GM18499 (cell line): ENCODE results near the gene CPNE2.
"Not testable (repeated sequence)": the region's sequence is repeated elsewhere in the genome, so short reads cannot be mapped to it uniquely, and the experiment has no call there.

Source experiments
- ATAC-seq: cut with Tn5 transposase; IDR thresholded peaks from one replicate; pipeline ENCODE4 v1.9.1; 2021; ENCODE audit warnings: moderate number of reproducible peaks; ENCODE audit not compliant: insufficient read depth, unreplicated experiment

Gene CPNE2

DNA sequence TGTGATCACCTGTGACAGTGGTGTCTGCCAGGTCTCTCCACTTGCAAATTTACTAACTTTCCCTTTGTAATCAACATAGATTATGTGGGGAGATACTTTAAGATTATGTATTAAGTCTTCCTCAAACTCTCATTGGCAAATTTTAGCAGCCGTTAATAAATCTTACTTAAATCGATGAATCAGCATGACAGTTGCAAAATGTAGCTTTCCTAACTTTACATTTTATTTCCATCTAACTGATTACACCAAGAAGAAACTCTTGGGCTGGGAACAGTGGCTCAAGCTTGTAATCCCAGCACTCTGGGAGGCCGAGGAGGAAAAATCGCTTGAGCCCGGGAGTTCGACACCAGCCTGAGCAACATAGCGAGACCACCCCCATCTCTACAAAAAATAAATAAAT is 23.3 kb upstream of the CPNE2 start:
- no peak for ATAC-seq

DNA sequence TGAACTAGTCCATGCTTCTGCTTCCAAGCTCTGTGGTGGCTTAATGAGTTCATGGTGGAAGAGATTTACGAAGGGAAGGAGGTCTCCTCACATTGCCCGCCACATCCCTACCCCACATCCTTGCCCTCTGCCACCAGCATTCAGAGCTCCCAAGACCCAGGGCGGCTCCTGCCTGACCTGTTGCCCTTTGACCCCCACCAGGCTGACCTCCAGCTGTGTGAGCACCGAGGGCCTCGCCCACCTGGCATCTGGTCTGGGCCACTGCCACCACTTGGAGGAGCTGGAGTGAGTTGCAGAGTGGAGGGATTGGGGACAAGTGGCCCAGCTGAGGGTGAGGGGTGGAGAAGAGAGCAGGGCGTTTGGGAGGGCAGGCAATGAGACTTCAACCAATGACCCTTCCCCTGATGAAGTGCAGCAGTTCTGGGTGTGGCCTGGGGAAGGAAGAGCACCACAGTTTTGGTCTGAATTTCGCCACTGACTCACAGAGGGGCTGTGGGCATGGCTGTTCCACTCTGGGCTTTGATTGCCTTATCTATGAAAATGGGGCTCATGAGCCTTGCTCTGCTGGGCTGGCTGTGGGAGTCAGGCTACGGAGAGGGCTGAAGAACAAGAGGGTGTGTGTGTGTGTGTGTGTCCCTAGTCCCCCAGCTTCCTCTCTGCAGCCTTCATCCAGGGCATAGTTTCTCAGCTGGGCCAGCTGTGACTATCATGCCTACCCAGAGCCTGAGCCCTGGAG is 22.6 kb upstream of the CPNE2 start:
- no peak for ATAC-seq

DNA sequence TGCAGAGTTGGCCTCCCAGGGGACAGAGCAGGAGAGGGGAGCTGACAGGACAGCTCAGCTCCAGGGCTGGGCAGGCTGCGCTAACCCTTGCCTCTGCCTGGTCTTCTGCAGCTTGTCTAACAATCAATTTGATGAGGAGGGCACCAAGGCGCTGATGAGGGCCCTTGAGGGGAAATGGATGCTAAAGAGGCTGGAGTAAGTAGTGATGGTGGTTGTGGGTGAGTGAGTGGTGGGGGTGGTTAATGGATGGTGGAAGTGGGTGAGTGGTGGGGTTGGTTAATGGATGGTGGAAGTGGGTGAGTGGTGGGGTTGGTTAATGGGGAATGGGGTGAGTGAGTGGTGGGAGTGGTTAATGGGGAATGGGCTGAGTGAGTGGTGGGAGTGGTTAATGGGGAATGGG is 22.0 kb upstream of the CPNE2 start:
- ATAC-seq: no peak

DNA sequence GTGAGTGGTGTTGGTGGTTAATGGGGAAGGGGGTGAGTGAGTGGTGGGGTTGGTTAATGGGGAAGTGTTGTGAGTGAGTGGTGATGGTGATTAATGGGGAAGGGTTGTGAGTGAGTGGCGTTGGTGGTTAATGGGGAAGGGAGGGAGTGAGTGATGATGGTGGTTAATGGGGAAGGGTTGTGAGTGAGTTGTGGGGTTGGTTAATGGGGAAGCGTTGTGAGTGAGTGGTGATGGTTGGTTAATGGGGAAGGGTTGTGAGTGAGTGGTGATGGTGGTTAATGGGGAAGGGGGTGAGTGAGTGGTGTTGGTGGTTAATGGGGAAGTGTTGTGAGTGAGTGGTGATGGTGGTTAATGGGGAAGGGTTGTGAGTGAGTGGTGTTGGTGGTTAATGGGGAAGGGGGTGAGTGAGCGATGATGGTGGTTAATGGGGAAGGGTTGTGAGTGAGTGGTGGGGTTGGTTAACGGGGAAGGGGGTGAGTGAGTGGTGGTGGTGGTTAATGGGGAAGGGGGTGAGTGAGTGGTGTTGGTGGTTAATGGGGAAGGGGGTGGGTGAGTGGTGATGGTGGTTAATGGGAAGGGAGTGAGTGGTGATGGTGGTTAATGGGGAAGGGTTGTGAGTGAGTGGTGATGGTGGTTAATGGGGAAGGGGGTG is 21.2 kb upstream of the CPNE2 start:
- not testable (repeated sequence) for ATAC-seq

DNA sequence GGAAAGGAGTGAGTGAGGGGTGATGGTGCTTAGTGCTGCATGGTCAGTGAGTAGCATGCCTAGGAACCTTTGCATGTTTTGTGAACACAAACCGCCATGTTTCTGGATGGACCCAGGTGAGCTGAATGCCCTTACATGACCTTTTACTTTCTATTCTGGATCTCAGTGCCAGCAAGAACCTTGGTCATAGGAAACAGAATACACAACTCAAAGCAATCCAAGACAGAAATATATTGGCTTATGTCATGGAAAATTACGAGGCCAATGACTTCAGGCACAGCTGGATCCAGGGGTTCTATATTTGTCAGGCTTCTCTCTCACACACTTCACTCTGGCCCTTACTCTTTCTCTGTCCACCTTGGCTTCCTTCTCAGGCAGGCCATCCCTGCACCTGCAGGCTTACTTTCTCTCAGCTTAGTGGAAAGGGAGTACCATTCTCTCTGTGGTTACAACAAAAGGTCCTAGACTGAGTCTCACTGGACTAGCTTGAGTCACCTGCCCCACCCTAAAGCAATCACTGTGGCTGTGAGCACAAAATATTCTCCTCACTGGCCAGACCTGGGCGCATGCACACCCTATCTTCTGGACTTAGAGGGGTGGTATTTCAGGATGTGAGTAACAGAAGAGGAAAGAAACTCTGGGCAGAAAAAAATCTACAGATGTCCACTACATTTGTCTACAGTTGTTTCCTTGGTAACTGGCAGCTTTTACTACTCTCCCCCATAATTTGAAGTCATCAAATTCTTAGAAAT is 20.4 kb upstream of the CPNE2 start:
- ATAC-seq: no peak

DNA sequence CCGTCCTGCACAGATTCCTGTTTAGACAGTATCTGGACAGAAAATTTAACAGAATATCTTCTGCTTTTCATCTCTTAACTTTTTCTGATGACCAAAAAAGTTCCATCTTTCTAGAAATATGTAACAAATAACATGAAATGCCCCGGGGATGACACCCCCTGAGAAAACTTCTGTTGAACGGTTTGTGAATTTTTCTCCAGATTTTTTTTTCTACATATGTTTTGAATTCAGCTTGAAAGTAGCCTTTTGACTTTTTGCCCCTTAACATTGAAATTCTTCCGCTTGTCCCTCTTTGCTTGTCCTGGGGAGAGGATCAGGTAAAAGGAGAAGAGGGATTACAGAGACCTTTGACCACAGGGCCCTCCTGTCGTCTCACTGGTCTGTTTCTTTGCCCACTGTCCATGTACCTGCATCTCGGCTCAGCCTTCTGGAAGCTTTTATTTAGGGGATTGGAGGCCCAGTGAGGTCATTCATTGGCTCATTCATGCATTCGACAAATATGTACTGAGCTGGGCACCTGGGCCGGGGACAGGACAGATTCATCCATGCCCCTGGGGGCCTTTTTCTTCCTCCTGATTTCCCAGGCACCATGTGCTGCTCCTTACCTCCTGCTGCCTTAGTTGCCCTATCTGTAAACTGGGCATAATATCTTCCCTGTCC is 19.6 kb upstream of the CPNE2 start:
- no peak for ATAC-seq

DNA sequence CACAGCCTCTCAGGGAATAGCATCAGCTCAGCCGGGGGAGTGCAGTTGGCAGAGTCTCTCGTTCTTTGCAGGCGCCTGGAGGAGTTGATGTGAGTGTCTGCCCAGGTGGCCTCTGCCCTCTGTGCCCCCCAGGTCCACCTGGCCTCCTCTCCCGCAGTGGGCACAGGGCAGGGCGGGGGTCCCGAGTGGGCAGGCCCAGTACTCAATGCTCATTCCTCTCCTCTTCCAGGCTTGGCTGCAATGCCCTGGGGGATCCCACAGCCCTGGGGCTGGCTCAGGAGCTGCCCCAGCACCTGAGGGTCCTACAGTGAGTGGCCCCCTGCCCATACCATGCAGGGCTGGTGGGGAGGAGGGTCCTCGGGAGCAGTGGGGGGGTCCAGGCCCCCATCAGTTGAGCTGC is 14.7 kb upstream of the CPNE2 start:
- ATAC-seq: no peak

DNA sequence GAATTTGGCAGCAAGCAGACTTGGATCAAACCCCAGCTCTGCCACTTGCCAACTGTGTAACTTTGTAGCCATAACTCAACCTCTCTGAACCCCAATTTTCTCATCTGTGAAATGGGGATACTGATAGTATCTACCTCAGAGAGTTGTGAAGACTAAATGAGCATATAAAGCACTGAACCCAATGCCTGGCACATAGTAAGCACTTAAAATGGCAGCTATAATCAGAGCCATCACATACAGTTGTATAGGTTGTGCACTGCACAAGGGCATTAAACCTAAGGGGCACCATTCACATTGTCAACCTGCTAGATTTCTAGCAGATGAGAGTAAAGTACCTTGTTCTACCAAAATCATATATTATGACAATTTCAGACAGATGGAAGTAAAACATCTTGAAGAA is 10.6 kb upstream of the CPNE2 start:
- no peak for ATAC-seq

DNA sequence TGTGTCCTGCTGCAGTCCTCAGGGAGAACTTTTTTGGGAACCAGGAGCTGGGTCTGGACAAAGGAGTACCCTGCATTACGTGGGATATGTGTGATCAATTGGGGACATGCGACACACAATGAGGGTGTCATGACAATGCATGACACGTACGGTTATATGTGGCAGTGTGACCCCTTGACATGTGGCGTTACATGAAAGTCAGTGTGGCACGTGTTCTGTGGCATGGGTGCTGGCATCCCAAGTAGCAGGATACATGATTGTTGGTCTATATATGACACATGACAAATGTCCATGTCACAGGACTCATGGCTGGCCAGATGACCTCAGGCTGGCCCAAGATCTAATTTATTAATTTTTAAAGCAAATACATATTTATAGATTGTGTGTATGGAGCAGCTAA is 9.7 kb upstream of the CPNE2 start:
- no peak for ATAC-seq

DNA sequence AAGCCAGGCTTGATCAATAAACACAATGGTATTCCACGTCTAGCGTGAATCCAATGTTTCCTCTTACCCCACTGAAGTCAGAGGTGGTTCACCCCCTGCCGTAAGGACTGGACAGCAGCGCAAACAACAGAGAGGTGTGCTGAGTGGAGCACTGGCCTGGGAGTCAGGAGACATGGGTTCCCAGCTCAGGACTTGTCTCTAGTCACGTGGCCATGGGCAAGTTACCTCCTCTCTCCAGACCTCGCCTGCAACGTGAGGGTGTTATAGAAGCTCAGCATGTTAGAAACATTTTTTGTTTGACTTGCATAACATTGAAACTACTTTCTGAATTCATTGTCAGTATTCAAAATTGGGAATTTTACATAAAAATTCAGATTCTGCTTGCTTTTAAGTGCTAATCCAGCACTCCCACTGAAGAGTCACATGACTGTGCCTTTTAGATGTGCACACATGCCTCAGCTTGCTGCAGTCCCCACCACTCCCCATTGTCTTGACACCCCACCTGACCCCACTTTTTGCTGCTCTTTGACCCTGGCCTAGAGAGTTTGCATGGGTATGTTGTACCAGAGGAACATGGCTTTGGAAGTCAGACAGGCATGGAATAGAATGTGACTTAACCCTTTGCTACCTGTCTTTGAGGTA is 8.8 kb upstream of the CPNE2 start:
- ATAC-seq: no peak

DNA sequence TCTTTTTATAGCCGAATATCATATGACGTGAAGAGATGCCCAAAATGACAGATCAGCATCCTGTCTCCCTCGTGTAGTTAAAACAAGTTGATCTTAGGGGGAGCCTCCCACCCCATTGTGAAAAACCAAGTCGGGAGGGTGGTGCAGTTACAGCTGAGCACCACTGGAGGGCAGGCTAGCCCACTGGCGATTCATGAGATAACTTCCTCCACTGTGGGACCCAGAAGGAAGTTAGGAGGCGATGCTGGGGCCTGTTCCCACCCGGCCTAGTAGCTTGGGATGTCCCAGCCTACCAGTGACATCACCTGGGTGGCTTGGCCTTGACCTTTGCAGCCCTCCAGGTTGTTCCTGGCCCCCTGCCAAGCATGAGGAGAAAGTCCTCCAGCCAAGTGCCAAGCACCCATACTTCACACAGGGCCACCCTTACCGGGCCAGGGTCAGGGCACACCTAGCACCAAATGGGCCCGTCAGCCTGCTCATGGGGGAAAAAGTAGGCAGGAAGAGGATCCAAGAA is 8.1 kb upstream of the CPNE2 start:
- ATAC-seq: no peak

DNA sequence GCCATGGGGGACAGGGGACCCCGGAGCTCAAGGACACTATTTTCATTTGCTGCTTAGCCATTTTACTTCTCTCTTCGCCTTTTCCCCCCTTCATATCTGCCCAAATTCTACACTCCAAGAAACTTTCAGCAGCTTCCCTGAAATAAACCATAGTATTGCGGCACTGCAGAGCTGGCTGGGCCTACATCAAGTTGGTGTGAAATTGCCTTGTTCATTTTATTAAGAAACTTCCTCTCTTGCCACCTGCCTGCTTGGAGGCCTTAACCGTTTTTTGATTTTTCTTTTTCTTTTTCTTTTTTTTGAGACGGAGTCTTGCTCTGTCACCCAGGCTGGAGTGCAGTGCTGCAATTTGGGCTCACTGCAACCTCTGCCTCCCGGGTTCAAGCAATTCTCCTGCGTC is 7.4 kb upstream of the CPNE2 start:
- no peak for ATAC-seq

DNA sequence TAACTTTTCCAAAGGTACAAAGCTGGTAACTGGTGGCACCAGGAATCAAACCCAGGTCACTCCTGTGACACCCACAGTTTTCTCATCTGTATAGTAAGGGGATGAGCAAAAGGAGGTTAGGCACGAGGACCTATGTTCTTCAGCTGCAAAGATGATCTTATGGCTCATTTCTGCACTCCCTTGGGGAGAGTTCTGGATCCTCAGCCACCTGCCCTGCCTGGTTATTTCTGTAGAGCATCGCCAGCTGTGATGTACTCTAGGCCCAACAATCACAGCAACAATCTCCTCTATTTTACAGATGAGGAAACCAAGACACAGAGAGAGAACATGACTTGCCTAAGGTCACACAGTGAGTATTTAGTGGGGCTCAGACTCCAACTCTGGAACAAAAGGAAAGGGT is 5.4 kb upstream of the CPNE2 start:
- ATAC-seq: no peak

DNA sequence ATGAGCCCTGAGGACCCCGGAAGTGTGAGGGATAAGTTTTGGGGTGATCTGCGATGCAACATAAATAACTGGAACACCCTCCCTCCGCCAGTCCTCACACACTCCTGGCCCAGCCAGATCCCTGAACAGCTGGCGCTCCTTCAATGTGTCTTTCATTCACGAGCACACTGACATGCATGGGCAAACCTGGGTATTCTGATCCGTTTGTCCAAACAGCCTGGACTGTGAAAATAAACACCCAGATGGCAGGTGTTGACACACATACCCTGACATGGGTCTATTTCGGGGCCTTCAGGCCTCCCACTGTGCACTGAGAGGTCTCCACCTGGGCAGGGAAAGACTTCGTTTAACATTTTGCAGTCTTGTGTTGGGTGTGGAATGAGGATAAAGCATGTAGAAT is 3.0 kb upstream of the CPNE2 start:
- no peak for ATAC-seq

DNA sequence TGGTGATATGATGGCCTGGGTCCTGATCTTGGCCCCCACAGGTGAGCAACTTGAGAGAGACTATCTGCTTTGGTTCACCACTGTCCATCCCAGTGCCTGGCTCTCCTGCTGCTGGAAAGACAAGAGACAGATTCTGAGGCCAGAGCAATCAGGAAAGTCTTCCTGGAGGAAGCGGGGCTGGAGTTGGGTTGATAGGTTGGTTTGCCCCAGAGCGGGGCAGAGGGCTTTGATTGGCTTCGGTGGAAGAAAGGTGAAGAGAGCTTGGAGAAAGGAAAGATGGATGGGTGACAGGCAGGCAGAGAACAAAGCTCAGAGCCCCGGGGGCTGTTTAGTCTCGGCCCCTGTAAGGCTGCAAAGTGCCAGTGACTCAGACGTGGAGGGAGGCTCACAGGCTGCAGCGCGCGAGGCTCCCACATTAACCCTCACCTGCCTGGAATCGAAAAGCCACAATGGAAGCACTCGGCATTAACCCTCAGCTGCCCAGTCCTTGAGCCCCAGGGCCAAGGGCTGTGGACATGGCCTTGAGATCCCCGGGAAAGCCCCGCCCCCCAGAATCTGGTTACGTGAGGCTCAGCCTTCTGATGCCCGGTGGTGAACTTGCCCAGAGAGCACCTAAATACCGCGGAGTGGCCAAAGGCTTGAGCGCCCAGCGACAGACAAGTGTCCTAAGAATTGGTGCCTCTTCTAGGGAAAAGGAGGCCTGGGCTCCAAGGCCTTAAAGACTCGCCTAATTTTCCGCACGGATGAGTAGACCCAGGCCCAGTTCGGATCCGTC is 996 bp upstream of the CPNE2 start:
- no peak for ATAC-seq

DNA sequence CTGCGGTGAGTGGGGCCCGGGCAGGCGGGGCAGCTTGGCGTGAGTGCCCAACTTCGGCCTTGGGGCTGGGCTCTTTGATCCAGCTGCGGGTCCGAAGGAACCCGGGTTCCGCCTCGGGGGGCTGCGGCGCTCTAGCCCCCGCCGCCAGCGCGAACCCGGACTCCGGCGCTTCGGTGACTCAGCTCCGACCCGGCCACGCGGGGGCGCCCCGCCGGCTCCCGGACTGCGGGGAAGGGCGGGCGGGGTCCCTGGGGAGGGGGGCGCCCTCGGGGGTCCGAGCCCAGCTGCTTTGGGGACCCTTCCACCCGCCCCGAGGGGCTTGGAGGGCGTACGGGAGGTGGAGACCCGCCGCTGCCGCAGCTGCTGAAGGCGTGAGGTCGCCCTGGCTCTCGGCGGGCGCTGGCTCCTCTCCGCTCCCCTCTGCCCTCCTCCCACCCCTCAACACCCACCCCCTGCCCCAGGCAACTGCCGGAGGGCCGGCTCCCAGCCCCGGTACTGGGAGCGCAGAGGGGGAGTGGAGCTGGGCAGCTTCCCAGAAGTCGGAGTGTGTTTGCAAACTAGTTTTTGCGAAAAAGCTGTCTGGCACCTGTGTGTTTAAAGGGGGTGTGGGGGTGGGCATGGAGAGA is 516 bp downstream of the CPNE2 start:
- ATAC-seq: no peak

DNA sequence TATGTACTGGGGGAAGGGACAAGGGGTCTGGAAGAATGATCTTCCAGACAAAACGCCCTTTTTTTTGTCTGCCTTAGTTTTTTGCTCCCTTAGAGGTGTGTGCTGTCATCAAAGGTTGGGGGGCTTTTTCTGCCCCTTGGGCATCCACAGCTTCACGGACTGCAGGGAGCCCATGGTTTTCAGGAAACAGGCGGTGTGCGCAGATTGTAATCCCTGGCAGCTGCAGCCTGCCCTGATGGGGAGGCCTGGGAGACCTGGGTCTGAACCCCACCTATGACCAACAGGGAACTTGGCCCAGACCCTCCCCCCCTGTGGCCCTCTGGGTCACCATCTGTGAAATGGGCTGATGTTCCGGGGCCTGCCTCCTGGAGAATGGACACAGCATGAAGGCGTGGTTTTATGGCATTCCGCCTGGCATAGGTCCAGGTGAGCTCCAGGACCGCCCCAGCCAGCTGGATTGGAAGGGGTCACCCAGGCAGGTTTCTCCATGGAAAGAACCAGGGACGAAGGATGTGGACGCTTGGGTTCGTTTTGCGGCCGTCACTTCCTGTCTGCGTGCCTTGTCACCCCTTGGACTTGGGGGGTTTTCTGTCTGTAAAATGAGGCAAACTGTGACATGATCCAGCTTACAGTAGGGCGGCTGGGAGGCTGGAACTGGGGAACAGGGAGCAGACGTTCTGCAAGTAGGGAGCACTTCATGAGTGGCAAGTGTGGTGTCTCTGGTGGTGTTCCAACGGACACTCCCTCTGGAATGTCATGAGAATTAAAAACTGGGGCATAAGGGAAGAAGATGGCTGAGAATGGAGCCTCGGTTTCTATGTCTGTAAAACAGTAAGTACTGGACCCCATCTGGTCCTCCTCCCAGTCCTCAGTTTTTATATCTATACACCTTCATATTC is 1.5 kb downstream of the CPNE2 start:
- no peak for ATAC-seq

DNA sequence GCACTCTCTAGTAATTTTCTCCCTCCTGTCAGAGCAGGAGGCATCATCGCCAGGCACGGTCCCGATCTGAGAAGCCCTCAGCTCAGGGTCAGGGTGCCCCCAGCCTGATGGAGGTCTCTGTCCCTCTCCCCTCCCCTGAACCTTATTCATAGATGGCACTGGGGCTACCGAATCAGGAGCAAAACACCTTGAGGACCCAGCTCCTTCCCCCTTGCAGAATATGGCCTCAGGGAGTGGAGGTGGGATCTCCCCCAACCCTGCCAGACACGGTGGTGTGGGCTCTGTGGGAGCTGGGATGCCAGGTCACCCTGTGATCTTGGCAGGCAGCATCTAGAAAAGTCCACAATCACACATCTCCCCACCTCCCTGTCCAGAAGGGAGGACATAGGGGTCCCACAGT is 2.5 kb downstream of the CPNE2 start:
- no peak for ATAC-seq
